ENCODE results near the gene DYNLL1.
A peak's percentile ranks its signal among the peaks of the same experiment; 100 is the strongest.

- TF ChIP-seq POLR2A (IDR thresholded peaks at IDR 0.05) (no peak), EP300 (IDR thresholded peaks at IDR 0.05) (peak in 1 of 4 donors; percentile 34)
Measured at GRCh38 chr12:120538281-120539156, 42.6 kb downstream of the DYNLL1 start.
